HepG2 (cell line): Measurements from ENCODE around the gene AP5Z1. TPM values are rescaled to one million over a fixed set of nuclear protein-coding genes. Genes with fewer than 3 reads are reported as not detected.

Experiments
- ATAC-seq: fragments of 200-7000 bp; cut with Tn5 transposase; 3 replicates; pipeline ENCODE4 v1.9.1; 2020; ENCODE audit warnings: mild to moderate bottlenecking, moderate library complexity
- BruUV-seq: library from RNA; stranded (reverse); fragments of 400-500 nt; replicated peaks from 2 replicates; lab custom pipeline; 2021; lab: Mats Ljungman, UMichigan
- CTCF ChIA-PET: fragments of 300-600 bp; formaldehyde crosslinking; extraction: SDS; loops from one replicate; lab custom pipeline; 2021; ENCODE audit warnings: low total read pairs, inconsistent platforms, low intra/inter-chr PET ratio; lab: Yijun Ruan, JAX
- POLR2A ChIA-PET: fragments of 350-600 bp; sonication (Branson Sonifier 250); formaldehyde crosslinking; loops from one replicate; lab custom pipeline; 2020; ENCODE audit warnings: antibody characterized with exemption, inconsistent platforms; lab: Yijun Ruan, JAX
- DNase-seq: peaks from one replicate; pipeline ENCODE4 v3.0.0-alpha.2; 2015; ENCODE audit warnings: low spot score
- FAIRE-seq: peaks from 3 replicates; lab custom pipeline; 2011; peaks lifted over from hg19 to GRCh38; lab: Jason Lieb, UNC
- H2AFZ ChIP-seq: one replicate; pipeline ENCODE4 v1.6.1; 2011; ENCODE audit warnings: low read length, inconsistent platforms
- H3K27ac ChIP-seq: fragments of 300-600 bp; 3 replicates; pipeline ENCODE4 v1.8.0; 2011; ENCODE audit warnings: mixed run types, mild to moderate bottlenecking, mixed read lengths, low read length, inconsistent platforms; ENCODE audit not compliant: insufficient read depth; ENCODE audit errors: extremely low read length
- H3K27me3 ChIP-seq, 2 experiments: fragments of 200-600 bp in 1 of 2; 2 replicates in 1 of 2; 3 replicates in 1 of 2; pipeline versions ENCODE4 v1.6.0 to v1.8.0; 2011; ENCODE audit warnings: low read length in 2 of 2, mild to moderate bottlenecking in 2 of 2, moderate library complexity in 2 of 2, inconsistent platforms in 1 of 2; ENCODE audit not compliant: insufficient read depth in 2 of 2, control insufficient read depth in 1 of 2
- H3K36me3 ChIP-seq, 2 experiments: fragments of 200-600 bp in 1 of 2; replicated peaks in 1 of 2; 2 replicates in 1 of 2; 3 replicates in 1 of 2; pipeline versions ENCODE4 v1.5.1 to v1.8.0; 2011; ENCODE audit warnings: low read length in 2 of 2, inconsistent platforms in 1 of 2; ENCODE audit not compliant: insufficient read depth in 2 of 2, control insufficient read depth in 1 of 2
- H3K4me1 ChIP-seq: 2 replicates; pipeline ENCODE4 v1.5.1; 2012; ENCODE audit warnings: low read length, inconsistent platforms; ENCODE audit not compliant: insufficient read depth
- H3K4me2 ChIP-seq: 2 replicates; pipeline ENCODE4 v1.6.0; 2011; ENCODE audit warnings: low read depth, low read length, inconsistent platforms
- H3K4me3 ChIP-seq, 3 experiments: fragments of 200-600 bp in 1 of 3; sonication (generic), shearing (Covaris generic) in 1 of 3; replicated peaks in 1 of 3; 2 replicates each; pipeline ENCODE4 v1.5.1; 2011 to 2016; ENCODE audit warnings: low read length in 3 of 3, inconsistent platforms in 2 of 3, low read depth in 2 of 3, mild to moderate bottlenecking in 2 of 3, control low read depth in 1 of 3, mixed read lengths in 1 of 3; ENCODE audit not compliant: insufficient read depth in 1 of 3
- H3K79me2 ChIP-seq: one replicate; pipeline ENCODE4 v1.6.1; 2011; ENCODE audit warnings: low read length, inconsistent platforms; ENCODE audit not compliant: insufficient read depth
- H3K9ac ChIP-seq: 2 replicates; pipeline ENCODE4 v1.6.0; 2011; ENCODE audit warnings: mild to moderate bottlenecking, low read depth, low read length, inconsistent platforms; ENCODE audit not compliant: insufficient read depth
- H3K9me3 ChIP-seq: 2 replicates; pipeline ENCODE4 v1.5.1; 2012; ENCODE audit warnings: mild to moderate bottlenecking, low read length
- H4K20me1 ChIP-seq: 2 replicates; pipeline ENCODE4 v1.6.0; 2011; ENCODE audit warnings: inconsistent platforms, mild to moderate bottlenecking, low read length, moderate library complexity; ENCODE audit not compliant: insufficient read depth
- AGO2 ChIP-seq: fragments of 200-400 bp; formaldehyde crosslinking; optimal IDR thresholded peaks from 2 replicates; pipeline ENCODE3; 2017; ENCODE audit warnings: mild to moderate bottlenecking, low read depth, low read length, moderate library complexity
- CBX5 ChIP-seq: sonication (generic); formaldehyde crosslinking; IDR thresholded peaks from 2 replicates; pipeline ENCODE4 v1.4.0; 2020; ENCODE audit warnings: missing genetic modification reagents, borderline replicate concordance
- FOXP1 ChIP-seq, 2 experiments: fragments of 450-650 bp in 1 of 2; IDR thresholded peaks; 2 replicates each; pipeline ENCODE4 v1.6.1; 2017 to 2018; ENCODE audit warnings: antibody characterized with exemption in 1 of 2
- HNF4G ChIP-seq, 2 experiments: sonication (generic) in 1 of 2; formaldehyde crosslinking in 1 of 2; IDR thresholded peaks; 2 replicates each; pipeline versions ENCODE4 v1.4.0 to v1.6.1; 2011 to 2020; ENCODE audit warnings: borderline replicate concordance in 2 of 2, low read depth in 2 of 2, mild to moderate bottlenecking in 2 of 2, low read length in 1 of 2, missing genetic modification reagents in 1 of 2, moderate library complexity in 1 of 2
- MTF2 ChIP-seq: sonication (generic); formaldehyde crosslinking; IDR thresholded peaks from 2 replicates; pipeline ENCODE4 v1.5.0; 2020; ENCODE audit warnings: missing genetic modification reagents, borderline replicate concordance
- NONO ChIP-seq, 2 experiments: fragments of 450-650 bp in 1 of 2; sonication (generic) in 1 of 2; formaldehyde crosslinking in 1 of 2; IDR thresholded peaks in 1 of 2; conservative IDR thresholded peaks in 1 of 2; 2 replicates each; pipeline versions ENCODE4 v1.6.1 to v1.8.0; 2017 to 2022; ENCODE audit warnings: mild to moderate bottlenecking in 1 of 2, missing genetic modification reagents in 1 of 2, moderate library complexity in 1 of 2
- RBM22 ChIP-seq: fragments of 200-400 bp; formaldehyde crosslinking; optimal IDR thresholded peaks from 2 replicates; pipeline ENCODE3; 2017; ENCODE audit warnings: mild to moderate bottlenecking, low read length, moderate library complexity
- RCOR2 ChIP-seq: IDR thresholded peaks from 2 replicates; pipeline ENCODE4 v1.6.1; 2016; ENCODE audit warnings: missing biosample characterization, missing genetic modification reagents
- RFXAP ChIP-seq: sonication (generic); formaldehyde crosslinking; IDR thresholded peaks from 2 replicates; pipeline ENCODE4 v1.4.0; 2020; ENCODE audit warnings: missing genetic modification reagents, borderline replicate concordance
- SYNCRIP ChIP-seq: fragments of 200-400 bp; formaldehyde crosslinking; IDR thresholded peaks from 2 replicates; pipeline ENCODE4 v1.6.1; 2018; ENCODE audit warnings: mild to moderate bottlenecking, low read depth, low read length; ENCODE audit not compliant: insufficient read depth
- USF2 ChIP-seq, 2 experiments: sonication (generic) in 1 of 2; formaldehyde crosslinking in 1 of 2; IDR thresholded peaks; 2 replicates each; pipeline versions ENCODE4 v1.5.1 to v1.6.1; 2011 to 2020; ENCODE audit warnings: borderline replicate concordance in 1 of 2, low read depth in 1 of 2, low read length in 1 of 2, mild to moderate bottlenecking in 1 of 2, missing genetic modification reagents in 1 of 2, moderate library complexity in 1 of 2
- ZBTB7B ChIP-seq: sonication (generic); formaldehyde crosslinking; IDR thresholded peaks from 2 replicates; pipeline ENCODE4 v1.4.0; 2020; ENCODE audit warnings: missing genetic modification reagents
- ZC3H4 ChIP-seq: sonication (generic); formaldehyde crosslinking; IDR thresholded peaks from 2 replicates; pipeline ENCODE4 v1.4.0; 2020; ENCODE audit warnings: missing genetic modification reagents, borderline replicate concordance
- ZFP62 ChIP-seq: sonication (generic); formaldehyde crosslinking; IDR thresholded peaks from 2 replicates; pipeline ENCODE4 v1.4.0; 2020; ENCODE audit warnings: missing genetic modification reagents
- ZNF232 ChIP-seq: sonication (generic); formaldehyde crosslinking; IDR thresholded peaks from 2 replicates; pipeline ENCODE4 v1.4.0; 2020; ENCODE audit warnings: missing genetic modification reagents, borderline replicate concordance
- ZNF326 ChIP-seq: sonication (generic); formaldehyde crosslinking; IDR thresholded peaks from 2 replicates; pipeline ENCODE4 v1.4.0; 2020; ENCODE audit warnings: missing genetic modification reagents, borderline replicate concordance
- ZNF570 ChIP-seq: sonication (generic); formaldehyde crosslinking; IDR thresholded peaks from 2 replicates; pipeline ENCODE4 v1.4.0; 2020; ENCODE audit warnings: mild to moderate bottlenecking, missing genetic modification reagents, borderline replicate concordance
- ZNF674 ChIP-seq: sonication (generic); formaldehyde crosslinking; IDR thresholded peaks from 2 replicates; pipeline ENCODE4 v1.5.0; 2020; ENCODE audit warnings: low read depth, mild to moderate bottlenecking, missing genetic modification reagents
- ZNF784 ChIP-seq: sonication (generic); formaldehyde crosslinking; IDR thresholded peaks from 2 replicates; pipeline ENCODE4 v1.5.1; 2020; ENCODE audit warnings: missing genetic modification reagents, mild to moderate bottlenecking, borderline replicate concordance
- WGBS: methylation state at CpG from one replicate; pipeline ENCODE4 v1.1.6; 2017; ENCODE audit warnings: low lambda C conversion rate; 5-methylcytosine and 5-hydroxymethylcytosine counted together
- in situ Hi-C: cut with HindIII; loops from 2 replicates; pipeline ENCODE4 v1.10.0; 2017; ENCODE audit warnings: low pct_unique_long_range_greater_than_20kb; ENCODE audit not compliant: extremely low pct_ligation_motif_present
- intact Hi-C: fragments of 100-400 bp; cut with micrococcal nuclease; formaldehyde crosslinking; loops from one replicate; pipeline ENCODE4 v1.10.0; 2022; ENCODE audit not compliant: unreplicated experiment
- polyA plus RNA-seq, 8 experiments: library from polyadenylated mRNA; depleted of rRNA in 3 of 8; stranded (reverse) in 7 of 8; unstranded in 1 of 8; fragments of >200 nt; fragmentation: Illumina TruSeq in 4 of 8; extraction: Trizol in 4 of 8; gene quantifications; 2 replicates each; pipeline versions ENCODE4 v1.2.1 to v1.2.3, GENCODE V29; 2011 to 2016; ENCODE audit warnings: low read depth in 4 of 8, missing spikeins in 1 of 8, mixed read lengths in 1 of 8; ENCODE audit not compliant: insufficient read depth in 1 of 8
- total RNA-seq, 5 experiments: library from RNA; depleted of rRNA; stranded (reverse); fragments of >200 nt; fragmentation: Illumina TruSeq; extraction: Trizol; gene quantifications; 2 replicates each; pipeline ENCODE4 v1.2.3, GENCODE V29; 2016; ENCODE audit warnings: low read depth in 1 of 5

AP5Z1 gene
- total and polyA plus RNA-seq, 2 of the 13 experiments (the other 11 are each of a cell fraction or from before 2014, with no cell fraction given) = 9.3 to 15.1 TPM

GRCh38 chr7:4771737-4772136 lies 3.7 kb upstream of the AP5Z1 start:
- no TSS peak for BruUV-seq

GRCh38 chr7:4772306-4772705 lies 3.1 kb upstream of the AP5Z1 start:
- Histone ChIP-seq H3K27ac (no peak overlapping the region), H4K20me1 (no peaks in the 10 kb centered on the region), H3K4me1 (peaks cover 28% of the 10 kb centered on the region), H3K9me3 (no peaks in the 10 kb centered on the region), H3K4me3 (no peak overlapping the region), H3K27me3 (no peaks in the 10 kb centered on the region; a peak in 1 of 5 replicates), H3K36me3 (no peaks in the 10 kb centered on the region), H2AFZ (no peak overlapping the region), H3K4me2 (no peak overlapping the region), H3K9ac (no peak overlapping the region), H3K79me2 (peaks cover 18% of the 10 kb centered on the region)
- in situ Hi-C loops (loop anchor here (25.0 kb wide), 1 partner anchor 160 kb away; no protein-coding TSS in a partner anchor), intact Hi-C loops (no loop called here)
- ChIA-PET POLR2A (no interaction called here), CTCF (no interaction called here)
- BruUV-seq = no TSS peak
- FAIRE-seq = no peak
- 100% methylated on average over 6 of the region's 6 CpGs for WGBS
- no peak for DNase-seq
- no peak for ATAC-seq
- no peak for TF ChIP-seq ZNF570 (CRISPR knock-in tag)
- no peak for TF ChIP-seq HNF4G (IDR thresholded peaks at IDR 0.05; ENCODE audit: borderline replicate concordance, low read depth, low read length)
- TF ChIP-seq HNF4G (CRISPR knock-in tag; IDR thresholded peaks at IDR 0.05; ENCODE audit: borderline replicate concordance, low read depth) = no peak
- no peak for TF ChIP-seq ZFP62 (CRISPR knock-in tag)
- no peak for TF ChIP-seq ZNF326 (CRISPR knock-in tag)
- no peak for TF ChIP-seq RCOR2 (CRISPR knock-in tag)
- TF ChIP-seq USF2 (IDR thresholded peaks at IDR 0.05; ENCODE audit: low read depth, low read length) = no peak
- no peak for TF ChIP-seq USF2 (CRISPR knock-in tag; IDR thresholded peaks at IDR 0.05; ENCODE audit: borderline replicate concordance)
- no peak for TF ChIP-seq CBX5 (CRISPR knock-in tag)
- TF ChIP-seq MTF2 (CRISPR knock-in tag) = no peak
- no peak for TF ChIP-seq SYNCRIP

More at GRCh38 chr7:4771737-4772136, 3.7 kb upstream of the AP5Z1 start:
- FAIRE-seq (no peak), DNase-seq (no peak), ATAC-seq (no peak)
- Histone ChIP-seq H2AFZ (no peak overlapping the region), H3K27ac (no peak overlapping the region), H3K9ac (no peak overlapping the region), H3K4me3 (no peak overlapping the region), H3K9me3 (no peaks in the 10 kb centered on the region), H3K36me3 (no peaks in the 10 kb centered on the region; a peak in 1 of 5 replicates), H3K27me3 (no peaks in the 10 kb centered on the region; a peak in 1 of 5 replicates), H3K79me2 (peaks cover 14% of the 10 kb centered on the region), H3K4me2 (no peak overlapping the region), H4K20me1 (no peaks in the 10 kb centered on the region), H3K4me1 (peaks cover 23% of the 10 kb centered on the region)
- ChIA-PET CTCF (no interaction called here), POLR2A (no interaction called here)
- no peak for TF ChIP-seq ZNF232
- no peak for TF ChIP-seq ZC3H4 (CRISPR knock-in tag)
- no peak for TF ChIP-seq ZBTB7B
- peak; percentile 57 for TF ChIP-seq AGO2
- peak; percentile 35 for TF ChIP-seq RBM22
- no peak for TF ChIP-seq FOXP1 (IDR thresholded peaks at IDR 0.05)
- no peak for TF ChIP-seq FOXP1 (CRISPR knock-in tag; IDR thresholded peaks at IDR 0.05)
- TF ChIP-seq ZNF674 (CRISPR knock-in tag) = no peak
- TF ChIP-seq ZNF784 (CRISPR knock-in tag) = no peak
- TF ChIP-seq RFXAP (CRISPR knock-in tag) = no peak
- no peak for TF ChIP-seq NONO (IDR thresholded peaks at IDR 0.05)
- TF ChIP-seq NONO (CRISPR knock-in tag; conservative IDR thresholded peaks at IDR 0.05) = no peak
- intact Hi-C loops (no loop called here), in situ Hi-C loops (loop anchor here (25.0 kb wide), 1 partner anchor 159 kb away; no protein-coding TSS in a partner anchor)
- 93% methylated on average over 5 of the region's 9 CpGs for WGBS
